Measurements from ENCODE around the gene CCT8. TPM values are rescaled to one million over a fixed set of nuclear protein-coding genes. Genes with fewer than 3 reads are reported as not detected.

Gene CCT8
- total and polyA plus RNA-seq, 9 of the 15 experiments (the other 6 are each of a cell fraction or from before 2014, with no cell fraction given), result 451 to 1,153 (median 677) TPM

GRCh38 chr21:29080454-29080941 is 7.0 kb upstream of the CCT8 start:
- Histone ChIP-seq H3K36me3 (ENCODE audit: control insufficient read depth, insufficient read depth, low read length) (no peaks in the 10 kb centered on the region), H3K9ac (ENCODE audit: insufficient read depth in 1 of 2, low read depth in 2 of 2, low read length in 2 of 2) (no peak overlapping the region), H3K4me1 (replicated peaks in 1 of 2; ENCODE audit: control insufficient read depth in 2 of 2, insufficient read depth in 2 of 2, low read length in 2 of 2) (peaks cover 0 to 4% of the 10 kb centered on the region in 2 experiments; a peak in 3 of 5 replicates), H3K9me3 (replicated peaks; ENCODE audit: control insufficient read depth, insufficient read depth, low read depth, low read length) (no peaks in the 10 kb centered on the region; the same call in 1 of the 2 replicates), H3K27ac (ENCODE audit: extremely low read depth, low read depth, low read length) (no peak overlapping the region), H2AFZ (ENCODE audit: low read depth, low read length) (0 out of 2 replicates have a peak overlapping the region, but pooled peaks have one; percentile 36), H4K20me1 (replicated peaks; ENCODE audit: control insufficient read depth, insufficient read depth, low read length) (no peaks in the 10 kb centered on the region), H3K4me3 (no peak overlapping the region), H3K9me1 (ENCODE audit: control insufficient read depth, insufficient read depth, low read length) (no peaks in the 10 kb centered on the region), H3K27me3 (ENCODE audit: control insufficient read depth in 2 of 2, insufficient read depth in 2 of 2, low read length in 2 of 2) (peaks cover 4% of the 10 kb centered on the region in 2 experiments; a peak in 4 of 5 replicates), H3K79me2 (ENCODE audit: control insufficient read depth, insufficient read depth, low read length) (no peaks in the 10 kb centered on the region), H3K4me2 (ENCODE audit: insufficient read depth, low read length) (no peak overlapping the region)
- in situ Hi-C loops (cut with MboI) (no loop called here), intact Hi-C loops (cut with micrococcal nuclease) (no loop called here)
- ChIA-PET CTCF (ENCODE audit: low intra/inter-chr PET ratio) (interaction anchor here (0.6 kb wide), 1 partner anchor 1791 kb away, joined by 4 read pairs; no protein-coding TSS in a partner anchor), POLR2A (interaction anchor here (0.8 kb wide), 1 partner anchor 22 kb away, joined by 3 read pairs; no protein-coding TSS in a partner anchor)
- TF ChIP-seq HDAC2 (IDR thresholded peaks at IDR 0.05) (no peak), ELF2 (CRISPR knock-in tag; IDR thresholded peaks at IDR 0.05) (no peak), CREB5 (CRISPR knock-in tag; IDR thresholded peaks at IDR 0.05) (no peak), SPI1 (IDR thresholded peaks at IDR 0.05; ENCODE audit: borderline replicate concordance, low read depth, low read length) (no peak)
- 25% methylated on average over 6 of the region's 6 CpGs for WGBS (ENCODE audit: insufficient coverage, low coverage, missing lambda C conversion rate)
- DNase-seq (ENCODE audit: extremely low read depth in 1 of 4, low spot score in 3 of 4), result no peak
- FAIRE-seq, result no peak
- ATAC-seq, result no peak; the same call in 2 of the 3 replicates
- no TSS peak for BruUV-seq (replicated peaks)

Measured in K562 (cell line).